CD8-positive, alpha-beta memory T cell (primary cell): Measurements from ENCODE around the gene TMEM87A. TPM values are rescaled to one million over a fixed set of nuclear protein-coding genes. Genes with fewer than 3 reads are reported as not detected.
"Not testable (repeated sequence)": the region's sequence is repeated elsewhere in the genome, so short reads cannot be mapped to it uniquely, and the experiment has no call there.

Experiments
- CTCF ChIA-PET: fragments of 350-600 bp; sonication (Branson Sonifier 250); formaldehyde crosslinking; loops from one replicate; lab custom pipeline; 2021; ENCODE audit warnings: antibody characterized with exemption; lab: Charles Lee
- POLR2A ChIA-PET: fragments of 350-600 bp; sonication (Branson Sonifier 250); formaldehyde crosslinking; loops from one replicate; lab custom pipeline; 2021; ENCODE audit warnings: antibody characterized with exemption; lab: Charles Lee
- DNase-seq, 5 donors: peaks; one replicate each; pipeline versions ENCODE4 v3.0.0 to v3.0.0-alpha.2; 2020 to 2022; ENCODE audit warnings: mixed read lengths in 1 of 5
- H3K27ac ChIP-seq: one replicate; pipeline ENCODE4 v1.7.0; 2013; ENCODE audit warnings: low read depth, mild to moderate bottlenecking, low read length, moderate library complexity
- H3K27me3 ChIP-seq: 2 replicates; pipeline ENCODE4 v1.7.0; 2013; ENCODE audit warnings: low read length, mild to moderate bottlenecking; ENCODE audit not compliant: insufficient read depth, poor library complexity, severe bottlenecking
- H3K36me3 ChIP-seq: 2 replicates; pipeline ENCODE4 v1.7.0; 2013; ENCODE audit warnings: mild to moderate bottlenecking, low read length, moderate library complexity; ENCODE audit not compliant: insufficient read depth
- H3K4me1 ChIP-seq: 2 replicates; pipeline ENCODE4 v1.7.0; 2013; ENCODE audit warnings: mild to moderate bottlenecking, low read length, moderate library complexity; ENCODE audit not compliant: insufficient read depth
- H3K4me3 ChIP-seq: 2 replicates; pipeline ENCODE4 v1.7.0; 2013; ENCODE audit warnings: mild to moderate bottlenecking, low read length
- H3K9me3 ChIP-seq: 2 replicates; pipeline ENCODE4 v1.7.0; 2013; ENCODE audit warnings: mild to moderate bottlenecking, low read length
- H3K27ac Mint-ChIP-seq, 8 donors: one replicate each; pipeline ENCODE4 v1.8.0; 2020 to 2021; ENCODE audit warnings: mixed read lengths in 8 of 8, mild to moderate bottlenecking in 6 of 8, inconsistent platforms in 3 of 8, moderate library complexity in 3 of 8
- H3K27me3 Mint-ChIP-seq, 2 donors: one replicate each; pipeline ENCODE4 v1.8.0; 2020 to 2021; ENCODE audit warnings: mixed read lengths in 2 of 2, mild to moderate bottlenecking in 1 of 2, moderate library complexity in 1 of 2
- H3K36me3 Mint-ChIP-seq, 3 donors: one replicate each; pipeline ENCODE4 v1.8.0; 2020 to 2021; ENCODE audit warnings: mixed read lengths in 3 of 3, inconsistent platforms in 1 of 3, mild to moderate bottlenecking in 1 of 3
- H3K4me1 Mint-ChIP-seq, 3 donors: one replicate each; pipeline ENCODE4 v1.8.0; 2020 to 2021; ENCODE audit warnings: mixed read lengths in 3 of 3, inconsistent platforms in 1 of 3, mild to moderate bottlenecking in 1 of 3
- H3K4me3 Mint-ChIP-seq, 7 donors: one replicate each; pipeline ENCODE4 v1.8.0; 2020 to 2021; ENCODE audit warnings: mixed read lengths in 7 of 7, mild to moderate bottlenecking in 6 of 7, moderate library complexity in 4 of 7, inconsistent platforms in 2 of 7
- H3K9me3 Mint-ChIP-seq, 5 donors: one replicate each; pipeline ENCODE4 v1.8.0; 2020 to 2022; ENCODE audit warnings: mixed read lengths in 5 of 5, mild to moderate bottlenecking in 3 of 5, moderate library complexity in 2 of 5, inconsistent platforms in 1 of 5
- polyA plus RNA-seq: library from polyadenylated mRNA; unstranded; fragments of 300-500 nt; fragmentation: Illumina TruSeq; gene quantifications from one replicate; pipeline ENCODE4 v1.2.3, GENCODE V29; 2021
- total RNA-seq, 2 experiments: library from RNA; stranded (reverse); gene quantifications; one replicate each; pipeline ENCODE4 v1.2.3, GENCODE V29; 2021

The TMEM87A gene, protein sequence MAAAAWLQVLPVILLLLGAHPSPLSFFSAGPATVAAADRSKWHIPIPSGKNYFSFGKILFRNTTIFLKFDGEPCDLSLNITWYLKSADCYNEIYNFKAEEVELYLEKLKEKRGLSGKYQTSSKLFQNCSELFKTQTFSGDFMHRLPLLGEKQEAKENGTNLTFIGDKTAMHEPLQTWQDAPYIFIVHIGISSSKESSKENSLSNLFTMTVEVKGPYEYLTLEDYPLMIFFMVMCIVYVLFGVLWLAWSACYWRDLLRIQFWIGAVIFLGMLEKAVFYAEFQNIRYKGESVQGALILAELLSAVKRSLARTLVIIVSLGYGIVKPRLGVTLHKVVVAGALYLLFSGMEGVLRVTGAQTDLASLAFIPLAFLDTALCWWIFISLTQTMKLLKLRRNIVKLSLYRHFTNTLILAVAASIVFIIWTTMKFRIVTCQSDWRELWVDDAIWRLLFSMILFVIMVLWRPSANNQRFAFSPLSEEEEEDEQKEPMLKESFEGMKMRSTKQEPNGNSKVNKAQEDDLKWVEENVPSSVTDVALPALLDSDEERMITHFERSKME
- total RNA-seq (10 to 100 TPM; 44.6 to 47.2 TPM), polyA plus RNA-seq (66.3 TPM)

DNA sequence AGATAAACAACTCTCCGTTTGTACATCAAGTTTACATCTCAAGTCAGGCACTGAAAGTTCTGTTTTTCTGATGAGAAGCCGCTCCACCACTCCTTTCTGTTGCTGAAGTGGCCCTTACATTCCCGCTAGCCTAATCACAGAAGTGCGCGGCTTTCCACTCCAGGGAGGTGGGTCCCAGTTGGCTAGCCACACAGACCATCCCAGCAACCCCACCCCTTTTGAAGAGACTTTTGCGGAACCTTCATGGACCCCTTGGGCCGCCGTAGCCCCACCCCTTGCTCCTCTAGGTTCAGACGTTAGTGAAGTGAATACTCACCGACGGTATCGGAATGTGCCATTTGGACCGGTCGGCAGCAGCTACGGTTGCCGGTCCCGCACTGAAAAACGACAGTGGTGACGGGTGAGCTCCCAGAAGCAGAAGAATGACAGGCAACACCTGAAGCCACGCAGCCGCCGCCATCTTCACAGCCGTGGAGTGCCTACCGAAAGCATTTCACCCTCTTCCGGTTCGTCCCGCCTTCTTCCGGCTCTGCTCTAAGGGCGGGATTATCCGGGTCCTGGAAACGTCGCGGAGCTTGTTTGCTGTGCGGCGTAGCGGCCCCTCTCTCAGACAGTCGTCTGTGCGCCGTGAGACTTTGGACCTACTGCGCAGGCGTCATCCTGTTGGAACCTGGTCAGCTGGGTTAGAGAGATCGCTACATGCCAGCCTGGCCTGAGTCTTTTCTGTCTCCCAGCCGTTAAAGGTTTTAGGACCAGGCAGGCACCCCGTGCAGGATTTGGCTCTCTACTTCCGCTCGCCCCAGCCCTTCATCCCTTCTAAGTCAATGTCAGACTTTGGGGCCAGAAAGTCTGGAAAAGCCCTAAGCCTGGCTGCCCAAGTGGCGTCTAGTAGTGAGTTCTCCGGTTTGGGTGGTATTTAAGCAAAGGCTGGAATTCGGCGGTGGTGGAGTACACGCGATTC lies at the start of gene TMEM87A, which contains the start of gene GANC:
Gene TMEM87A, minus strand, starts transcription at position 495 of the 961 bp plus-strand sequence. Its CDS starts 35 bp downstream, at position 460.
Gene GANC, plus strand, starts transcription at position 263 of the 961 bp plus-strand sequence. CDS start 1,281 bp downstream, outside the sequence.
- DNase-seq, result peak; percentile 93 to 97 (median 94)
- Histone ChIP-seq H3K27me3 (no peaks in the 10 kb centered on the region), H3K4me1 (peaks cover 44% of the 10 kb centered on the region), H3K36me3 (no peaks in the 10 kb centered on the region), H3K4me3 (peak within 1 kb of the TSS; percentile 99), H3K27ac (peak within 1 kb of the TSS; percentile 98), H3K9me3 (no peaks in the 10 kb centered on the region)
- peaks cover 53 to 75% (median 63%) of the 10 kb centered on the region in 3 donors for H3K4me1 Mint-ChIP-seq
- ChIA-PET CTCF (interaction anchor here (1.0 kb wide), 1 partner anchor 33 kb away, joined by 3 read pairs; no protein-coding TSS in a partner anchor), POLR2A (interaction anchor here (0.5 to 1.0 kb wide), 8 partner anchors 12 to 1155 kb away, joined by 3 to 8 read pairs (median 3); partner anchors contain the start of genes TMEM62, VPS39 and ZNF106)
- peak within 1 kb of the TSS; percentile 95 to 100 (median 98) for H3K27ac Mint-ChIP-seq
- no peaks in the 10 kb centered on the region for H3K9me3 Mint-ChIP-seq
- peaks cover 0 to 37% (median 2%) of the 10 kb centered on the region in 3 donors for H3K36me3 Mint-ChIP-seq
- H3K4me3 Mint-ChIP-seq, result peak within 1 kb of the TSS; percentile 90 to 100 (median 100)
- no peaks in the 10 kb centered on the region for H3K27me3 Mint-ChIP-seq

DNA sequence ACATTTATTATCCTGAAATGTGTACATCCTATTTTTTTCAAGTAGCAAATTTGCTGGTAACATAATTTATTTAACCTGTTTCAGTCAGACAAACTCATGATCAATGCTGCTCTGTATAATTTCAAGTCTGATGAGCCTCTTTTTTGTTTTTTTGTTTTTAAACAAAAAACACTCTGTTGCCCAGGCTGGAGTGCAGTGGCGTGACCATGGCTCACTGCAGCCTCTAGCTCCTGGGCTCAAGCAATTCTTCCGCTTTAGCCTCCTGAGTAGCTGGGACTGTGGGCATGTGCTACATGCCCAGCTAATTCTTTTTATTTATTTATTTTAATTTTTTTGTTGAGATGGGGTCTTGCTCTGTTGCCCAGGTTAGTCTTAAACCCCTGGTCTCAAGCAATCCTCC lies 46.0 kb upstream of the TMEM87A start:
- Histone ChIP-seq H3K9me3 (no peaks in the 10 kb centered on the region), H3K4me1 (no peaks in the 10 kb centered on the region), H3K27me3 (no peaks in the 10 kb centered on the region), H3K4me3 (no peak overlapping the region), H3K27ac (no peak overlapping the region), H3K36me3 (no peaks in the 10 kb centered on the region)
- Mint-ChIP-seq H3K27ac (no peak overlapping the region), H3K4me1 (no peaks in the 10 kb centered on the region), H3K36me3 (peaks cover 7 to 38% (median 28%) of the 10 kb centered on the region in 3 donors), H3K4me3 (no peak overlapping the region), H3K27me3 (no peaks in the 10 kb centered on the region), H3K9me3 (no peaks in the 10 kb centered on the region)
- CTCF ChIA-PET, result no interaction called here
- no peak for DNase-seq
- POLR2A ChIA-PET, result no interaction called here

DNA sequence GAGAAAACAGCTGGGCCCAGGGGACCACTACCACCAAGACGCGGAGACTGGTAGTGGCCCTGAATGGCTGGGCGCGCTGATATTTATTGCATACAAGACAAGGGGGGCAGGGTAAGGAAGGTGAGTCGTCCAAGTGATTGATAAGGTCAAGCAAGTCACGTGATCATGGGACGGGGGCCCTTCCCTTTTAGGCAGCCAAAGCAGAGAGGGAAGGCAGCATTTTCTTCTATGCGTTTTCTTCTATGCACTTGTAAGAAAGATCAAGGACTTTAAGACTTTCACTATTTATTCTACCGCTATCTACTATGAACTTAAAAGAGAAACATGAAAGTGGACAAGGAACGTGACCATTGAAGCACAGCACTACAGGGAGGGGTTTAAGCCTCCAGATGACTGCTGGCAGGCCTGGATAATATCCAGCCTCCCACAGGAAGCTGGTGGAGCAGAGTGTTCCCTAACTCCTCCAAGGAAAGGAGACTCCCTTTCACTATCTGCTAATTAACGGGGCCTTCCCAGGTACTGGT lies 43.1 kb upstream of the TMEM87A start:
- H3K27ac ChIP-seq, H3K4me3 ChIP-seq, H3K27me3 ChIP-seq, H3K36me3 ChIP-seq, H3K4me3 Mint-ChIP-seq, POLR2A ChIA-PET, H3K9me3 ChIP-seq, H3K27me3 Mint-ChIP-seq, H3K4me1 Mint-ChIP-seq, H3K9me3 Mint-ChIP-seq, H3K4me1 ChIP-seq, DNase-seq: not testable (repeated sequence)
- peak overlapping the region in 1 of 8 donors; percentile 8 for H3K27ac Mint-ChIP-seq
- CTCF ChIA-PET, result interaction anchor here (0.8 kb wide), 1 partner anchor 13 kb away, joined by 3 read pairs; no protein-coding TSS in a partner anchor
- peaks cover 5 to 39% (median 18%) of the 10 kb centered on the region in 3 donors for H3K36me3 Mint-ChIP-seq

DNA sequence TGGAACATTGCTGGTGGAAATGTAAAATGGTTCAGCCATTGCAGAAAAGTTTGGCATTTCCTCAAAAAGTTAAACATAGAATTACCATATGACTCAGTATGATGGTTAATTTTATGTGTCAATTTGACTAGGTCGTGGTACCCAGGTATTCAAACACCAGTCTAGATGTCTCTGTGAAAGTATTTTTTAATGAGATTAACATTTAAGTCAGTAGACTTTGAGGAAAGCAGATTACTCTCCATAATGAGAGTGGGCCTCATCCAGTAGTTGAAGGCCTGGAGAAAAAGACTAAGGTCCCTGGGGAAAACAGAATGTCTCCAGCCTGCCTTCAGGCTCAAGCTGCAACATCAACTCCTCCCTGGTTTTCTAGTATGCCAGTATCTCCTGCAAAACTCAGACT lies 42.3 kb upstream of the TMEM87A start:
- H3K36me3 Mint-ChIP-seq, result peaks cover 9 to 40% (median 17%) of the 10 kb centered on the region in 3 donors
- no peak overlapping the region for H3K4me3 Mint-ChIP-seq
- H3K27me3 Mint-ChIP-seq, result no peaks in the 10 kb centered on the region
- Histone ChIP-seq H3K27me3 (no peaks in the 10 kb centered on the region), H3K36me3 (peaks cover 5% of the 10 kb centered on the region), H3K4me1 (no peaks in the 10 kb centered on the region), H3K27ac (no peak overlapping the region), H3K4me3 (no peak overlapping the region), H3K9me3 (no peaks in the 10 kb centered on the region)
- DNase-seq, result no peak
- no peaks in the 10 kb centered on the region for H3K9me3 Mint-ChIP-seq
- POLR2A ChIA-PET, result no interaction called here
- H3K4me1 Mint-ChIP-seq, result no peaks in the 10 kb centered on the region
- no peak overlapping the region for H3K27ac Mint-ChIP-seq
- CTCF ChIA-PET, result no interaction called here

DNA sequence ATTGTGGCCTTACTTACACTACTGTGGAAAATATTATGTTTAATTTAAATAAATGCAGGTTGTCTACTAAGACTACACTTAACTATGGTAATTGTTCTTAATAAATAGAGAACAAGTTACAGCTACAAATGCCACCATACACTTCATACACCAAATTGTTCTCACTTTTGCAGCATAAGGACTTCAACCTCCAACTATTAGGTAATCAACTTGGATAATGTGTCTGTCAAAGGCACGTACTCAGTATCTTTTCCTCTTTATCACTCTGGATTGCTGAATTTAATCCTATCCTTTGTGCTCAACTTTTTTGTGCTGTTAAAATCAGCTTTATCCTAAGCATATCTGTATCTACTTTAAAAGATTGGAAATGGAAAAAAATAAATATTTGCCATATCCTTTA lies 41.6 kb upstream of the TMEM87A start:
- Histone ChIP-seq H3K4me3 (no peak overlapping the region), H3K36me3 (peaks cover 8% of the 10 kb centered on the region), H3K4me1 (no peaks in the 10 kb centered on the region), H3K27me3 (no peaks in the 10 kb centered on the region), H3K9me3 (no peaks in the 10 kb centered on the region), H3K27ac (no peak overlapping the region)
- no peak for DNase-seq
- CTCF ChIA-PET, result no interaction called here
- H3K36me3 Mint-ChIP-seq, result peaks cover 13 to 46% (median 24%) of the 10 kb centered on the region in 3 donors
- no peaks in the 10 kb centered on the region for H3K4me1 Mint-ChIP-seq
- H3K4me3 Mint-ChIP-seq, result no peak overlapping the region
- H3K9me3 Mint-ChIP-seq, result no peaks in the 10 kb centered on the region
- POLR2A ChIA-PET, result no interaction called here
- H3K27me3 Mint-ChIP-seq, result no peaks in the 10 kb centered on the region
- H3K27ac Mint-ChIP-seq, result no peak overlapping the region

DNA sequence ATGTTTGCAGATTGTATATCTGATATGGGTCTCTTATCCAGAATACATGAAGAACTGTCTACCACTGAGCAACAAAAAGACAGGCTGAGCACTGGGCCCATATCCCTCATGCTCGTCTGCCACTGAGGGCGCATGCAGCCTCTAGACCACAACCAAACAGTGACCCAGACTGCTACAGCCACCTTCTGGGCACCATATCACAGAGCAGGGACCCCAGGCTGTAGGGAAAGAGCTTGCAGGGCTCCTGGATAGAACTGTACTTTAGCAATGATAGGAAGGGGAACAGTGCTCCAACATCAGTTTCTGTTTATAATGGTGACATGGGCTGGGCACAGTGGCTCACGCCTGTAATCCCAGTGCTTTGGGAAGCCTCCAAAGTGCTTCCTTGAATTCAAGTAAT lies 40.2 kb upstream of the TMEM87A start:
- CTCF ChIA-PET, result no interaction called here
- no peak for DNase-seq
- Histone ChIP-seq H3K27ac (no peak overlapping the region), H3K9me3 (no peaks in the 10 kb centered on the region), H3K4me1 (no peaks in the 10 kb centered on the region), H3K36me3 (peaks cover 8% of the 10 kb centered on the region), H3K27me3 (no peaks in the 10 kb centered on the region), H3K4me3 (no peak overlapping the region)
- Mint-ChIP-seq H3K4me3 (no peak overlapping the region), H3K27ac (no peak overlapping the region), H3K9me3 (no peaks in the 10 kb centered on the region), H3K4me1 (no peaks in the 10 kb centered on the region), H3K36me3 (peaks cover 13 to 54% (median 25%) of the 10 kb centered on the region in 3 donors), H3K27me3 (no peaks in the 10 kb centered on the region)
- POLR2A ChIA-PET, result no interaction called here

DNA sequence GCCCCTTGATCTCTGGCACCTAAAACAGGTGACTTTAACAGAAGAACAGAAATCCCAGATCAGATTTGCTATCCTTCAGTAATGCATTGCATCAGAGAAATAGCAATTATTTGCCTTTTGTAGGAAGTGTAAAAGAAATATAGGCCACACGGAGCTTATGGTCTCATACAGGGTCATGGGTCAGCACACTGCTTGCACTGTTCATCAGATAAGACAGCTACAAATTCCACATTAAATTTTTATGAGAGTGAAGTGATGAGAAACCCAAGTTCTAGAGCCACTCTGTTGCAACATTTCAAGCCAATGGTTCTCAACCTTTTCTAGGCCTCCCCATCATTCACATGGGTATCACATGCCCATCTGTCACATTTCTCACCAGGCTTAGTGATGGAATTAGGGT lies 33.4 kb upstream of the TMEM87A start:
- ChIA-PET CTCF (no interaction called here), POLR2A (no interaction called here)
- peak overlapping the region in 1 of 8 donors; percentile 34 for H3K27ac Mint-ChIP-seq

More for the DNA sequence above, 33.4 kb upstream of the TMEM87A start:
- DNase-seq, result no peak
- Mint-ChIP-seq H3K36me3 (peaks cover 25 to 49% (median 40%) of the 10 kb centered on the region in 3 donors), H3K4me3 (no peak overlapping the region), H3K4me1 (no peaks in the 10 kb centered on the region), H3K9me3 (peaks cover 0 to 15% (median 6%) of the 10 kb centered on the region in 5 donors), H3K27me3 (no peaks in the 10 kb centered on the region)
- H3K27me3 ChIP-seq, result no peaks in the 10 kb centered on the region
- H3K4me3 ChIP-seq, result no peak overlapping the region
- no peak overlapping the region for H3K27ac ChIP-seq
- H3K4me1 ChIP-seq, result no peaks in the 10 kb centered on the region
- H3K36me3 ChIP-seq, result peaks cover 8% of the 10 kb centered on the region
- H3K9me3 ChIP-seq, result no peaks in the 10 kb centered on the region
